GM12891 (cell line): Measurements from ENCODE around the gene USH1C.

Source experiments
- POLR2A ChIP-seq: IDR thresholded peaks from 2 replicates; pipeline ENCODE4 v1.6.1; 2011; ENCODE audit warnings: low read depth, low read length, control low read depth
- POLR2AphosphoS5 ChIP-seq: IDR thresholded peaks from 2 replicates; pipeline ENCODE4 v1.6.1; 2011; ENCODE audit warnings: low read depth, low read length, control low read depth

- TF ChIP-seq POLR2A (no peak), POLR2AphosphoS5 (no peak)
Observed at GRCh38 chr11:17458268-17458667, 85.9 kb downstream of the USH1C start.
